HL-60 (cell line): ENCODE measurements around the gene EIF4B.

Source experiments
- DNase-seq, 2 experiments: peaks; one replicate each; pipeline ENCODE4 v3.0.0-alpha.2; 2010 to 2020; ENCODE audit warnings: low read depth in 1 of 2, low spot score in 1 of 2
- H3K27ac ChIP-seq: fragments of 250-450 bp; sonication (Bioruptor Pico); replicated peaks from 2 replicates; pipeline ENCODE4 v1.5.1; 2020; ENCODE audit warnings: mild to moderate bottlenecking, moderate library complexity
- H3K27me3 ChIP-seq: fragments of 250-450 bp; sonication (Bioruptor Pico); 2 replicates; pipeline ENCODE4 v1.5.1; 2021; ENCODE audit warnings: mild to moderate bottlenecking, moderate library complexity; ENCODE audit not compliant: insufficient read depth, poor library complexity, severe bottlenecking
- H3K4me3 ChIP-seq: replicated peaks from 2 replicates; pipeline ENCODE4 v1.5.1; 2011; ENCODE audit warnings: mild to moderate bottlenecking, control low read depth, low read length; ENCODE audit not compliant: insufficient read depth
- CTCF ChIP-seq: IDR thresholded peaks from one replicate; pipeline ENCODE4 v1.5.1; 2011; ENCODE audit warnings: low read length, control low read depth, inconsistent platforms; ENCODE audit not compliant: insufficient read depth
- GABPA ChIP-seq: IDR thresholded peaks from 2 replicates; pipeline ENCODE4 v1.6.1; 2012; ENCODE audit warnings: low read depth
- POLR2AphosphoS5 ChIP-seq: IDR thresholded peaks from 2 replicates; pipeline ENCODE4 v1.6.1; 2012; ENCODE audit warnings: low read depth
- SPI1 ChIP-seq: IDR thresholded peaks from 2 replicates; pipeline ENCODE4 v1.6.1; 2012; ENCODE audit warnings: low read depth, mild to moderate bottlenecking, borderline replicate concordance
- TF ChIP-seq, protein P1 (sequence below): IDR thresholded peaks from 2 replicates; pipeline ENCODE4 v1.6.1; 2012; ENCODE audit warnings: low read depth; ENCODE audit not compliant: insufficient replicate concordance

EIF4B gene

DNA sequence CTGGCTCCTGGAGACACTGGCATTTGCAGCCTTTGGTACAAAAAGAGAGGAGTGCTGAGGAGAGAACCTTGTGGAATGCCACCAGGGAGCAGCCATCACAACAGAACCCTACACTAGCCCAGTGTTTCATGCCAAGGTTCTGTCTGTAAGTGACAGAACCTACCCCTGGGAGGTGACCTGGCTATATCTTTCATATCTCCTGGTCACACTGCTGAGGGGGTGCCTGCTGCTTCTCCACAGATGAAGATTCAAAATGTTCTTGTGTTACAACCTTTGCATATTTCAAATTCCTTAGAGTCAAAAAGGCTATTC is 12.7 kb upstream of the EIF4B start:
- Histone ChIP-seq H3K27ac (no peak overlapping the region), H3K4me3 (no peak overlapping the region)
- no peak for DNase-seq

DNA sequence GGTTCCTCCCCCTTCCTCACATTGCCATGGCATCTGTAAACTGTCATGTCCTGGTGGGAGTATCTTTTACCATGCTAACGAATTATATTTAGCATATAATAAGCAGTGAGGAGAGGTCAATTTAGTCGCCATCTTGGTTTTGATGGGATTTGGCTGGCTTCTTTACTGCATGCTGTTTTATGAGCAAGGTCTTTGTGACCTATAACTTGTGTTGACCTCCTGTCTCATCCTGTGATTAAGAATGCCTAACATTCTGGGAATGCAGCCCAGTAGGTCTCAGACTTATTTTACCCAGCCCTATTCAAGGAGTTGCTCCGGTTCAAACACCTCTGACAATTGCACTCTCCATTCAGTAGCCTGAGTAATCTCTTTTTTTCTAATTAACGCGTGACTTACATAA is 2.1 kb upstream of the EIF4B start:
- TF ChIP-seq CTCF (no peak), GABPA (no peak), POLR2AphosphoS5 (no peak), SPI1 (no peak)
- TF ChIP-seq, protein P1, sequence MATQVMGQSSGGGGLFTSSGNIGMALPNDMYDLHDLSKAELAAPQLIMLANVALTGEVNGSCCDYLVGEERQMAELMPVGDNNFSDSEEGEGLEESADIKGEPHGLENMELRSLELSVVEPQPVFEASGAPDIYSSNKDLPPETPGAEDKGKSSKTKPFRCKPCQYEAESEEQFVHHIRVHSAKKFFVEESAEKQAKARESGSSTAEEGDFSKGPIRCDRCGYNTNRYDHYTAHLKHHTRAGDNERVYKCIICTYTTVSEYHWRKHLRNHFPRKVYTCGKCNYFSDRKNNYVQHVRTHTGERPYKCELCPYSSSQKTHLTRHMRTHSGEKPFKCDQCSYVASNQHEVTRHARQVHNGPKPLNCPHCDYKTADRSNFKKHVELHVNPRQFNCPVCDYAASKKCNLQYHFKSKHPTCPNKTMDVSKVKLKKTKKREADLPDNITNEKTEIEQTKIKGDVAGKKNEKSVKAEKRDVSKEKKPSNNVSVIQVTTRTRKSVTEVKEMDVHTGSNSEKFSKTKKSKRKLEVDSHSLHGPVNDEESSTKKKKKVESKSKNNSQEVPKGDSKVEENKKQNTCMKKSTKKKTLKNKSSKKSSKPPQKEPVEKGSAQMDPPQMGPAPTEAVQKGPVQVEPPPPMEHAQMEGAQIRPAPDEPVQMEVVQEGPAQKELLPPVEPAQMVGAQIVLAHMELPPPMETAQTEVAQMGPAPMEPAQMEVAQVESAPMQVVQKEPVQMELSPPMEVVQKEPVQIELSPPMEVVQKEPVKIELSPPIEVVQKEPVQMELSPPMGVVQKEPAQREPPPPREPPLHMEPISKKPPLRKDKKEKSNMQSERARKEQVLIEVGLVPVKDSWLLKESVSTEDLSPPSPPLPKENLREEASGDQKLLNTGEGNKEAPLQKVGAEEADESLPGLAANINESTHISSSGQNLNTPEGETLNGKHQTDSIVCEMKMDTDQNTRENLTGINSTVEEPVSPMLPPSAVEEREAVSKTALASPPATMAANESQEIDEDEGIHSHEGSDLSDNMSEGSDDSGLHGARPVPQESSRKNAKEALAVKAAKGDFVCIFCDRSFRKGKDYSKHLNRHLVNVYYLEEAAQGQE, result no peak
- H3K27me3 ChIP-seq, result no peaks in the 10 kb centered on the region
- H3K27ac ChIP-seq, result no peak overlapping the region
- H3K4me3 ChIP-seq, result no peak overlapping the region
- DNase-seq, result no peak

More for the DNA sequence above, 12.7 kb upstream of the EIF4B start:
- H3K27me3 ChIP-seq, result no peaks in the 10 kb centered on the region
- TF ChIP-seq, protein P1, result no peak
- no peak for TF ChIP-seq SPI1
- TF ChIP-seq GABPA, result no peak
- no peak for TF ChIP-seq POLR2AphosphoS5
- no peak for TF ChIP-seq CTCF

GRCh38 chr12:53004582-53004981 is 1.7 kb upstream of the EIF4B start:
- Histone ChIP-seq H3K4me3 (no peak overlapping the region), H3K27ac (peak overlapping the region; percentile 89; the same call in 1 of the 2 replicates), H3K27me3 (no peaks in the 10 kb centered on the region)
- TF ChIP-seq POLR2AphosphoS5, result no peak
- no peak for TF ChIP-seq GABPA
- TF ChIP-seq, protein P1, result no peak
- TF ChIP-seq CTCF, result no peak
- TF ChIP-seq SPI1, result no peak
- peak in 1 of 2 experiments; percentile 15 for DNase-seq
